Erythroblast (primary cell): ENCODE measurements around the gene CYTH1.

Experiments used
- GATA1 ChIP-seq: IDR thresholded peaks from 2 replicates; pipeline ENCODE4 v1.6.1; 2011; ENCODE audit warnings: low read depth, mild to moderate bottlenecking, control low read depth, low read length, moderate library complexity
- POLR2A ChIP-seq: IDR thresholded peaks from 2 replicates; pipeline ENCODE4 v1.6.1; 2011; ENCODE audit warnings: mild to moderate bottlenecking, low read length

GRCh38 chr17:78667091-78667490, 115.0 kb downstream of the CYTH1 start:
- no peak for TF ChIP-seq POLR2A
- no peak for TF ChIP-seq GATA1
